NB4 (cell line): ENCODE results near the gene CYB561D2.

Source experiments
- POLR2A ChIP-seq: IDR thresholded peaks from 2 replicates; pipeline ENCODE4 v1.6.1; 2011; ENCODE audit warnings: mild to moderate bottlenecking; ENCODE audit not compliant: insufficient read length; ENCODE audit errors: extremely low read depth
- TF ChIP-seq, protein P1 (sequence below): IDR thresholded peaks from one replicate; pipeline ENCODE4 v1.5.1; 2012; ENCODE audit warnings: low read depth, low read length
- TF ChIP-seq, protein P2 (sequence below): IDR thresholded peaks from 2 replicates; pipeline ENCODE4 v1.6.1; 2011; ENCODE audit warnings: low read depth, low read length

DNA sequence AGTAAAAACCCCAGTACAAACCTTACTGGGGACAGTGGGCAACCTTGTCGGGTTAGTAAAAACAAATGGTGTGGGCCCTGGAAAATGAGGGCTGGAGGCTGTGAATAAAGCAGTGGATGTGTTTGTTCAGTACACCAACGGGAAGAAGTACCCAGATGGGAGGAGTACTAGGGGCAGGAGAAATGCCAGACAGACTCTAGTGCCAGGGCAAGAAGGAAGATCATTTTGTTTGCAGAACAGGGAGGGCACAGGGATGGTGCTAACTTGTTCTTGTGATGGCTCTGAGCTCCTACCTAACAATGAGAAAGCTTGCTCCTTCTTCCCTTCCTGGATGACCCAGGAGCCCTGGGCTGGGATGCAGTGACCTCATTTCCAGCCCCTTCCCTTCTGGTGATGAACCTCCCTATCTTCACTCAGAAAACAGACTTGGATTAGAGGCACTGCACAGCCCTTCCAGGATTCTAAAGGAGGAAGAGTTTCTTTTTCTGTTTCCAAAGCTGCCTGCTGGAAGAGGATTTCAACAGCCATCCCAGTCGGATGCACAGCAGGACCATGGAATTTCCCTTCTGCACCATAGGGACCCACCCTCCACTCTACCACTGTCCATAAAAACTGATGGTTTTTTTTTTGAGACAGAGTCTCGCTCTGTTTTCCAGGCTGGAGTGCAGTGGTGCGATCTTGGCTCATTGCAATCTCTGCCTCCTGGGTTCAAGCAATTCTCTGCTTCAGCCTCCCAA is 16.2 kb upstream of the CYB561D2 start:
- TF ChIP-seq, protein P1, sequence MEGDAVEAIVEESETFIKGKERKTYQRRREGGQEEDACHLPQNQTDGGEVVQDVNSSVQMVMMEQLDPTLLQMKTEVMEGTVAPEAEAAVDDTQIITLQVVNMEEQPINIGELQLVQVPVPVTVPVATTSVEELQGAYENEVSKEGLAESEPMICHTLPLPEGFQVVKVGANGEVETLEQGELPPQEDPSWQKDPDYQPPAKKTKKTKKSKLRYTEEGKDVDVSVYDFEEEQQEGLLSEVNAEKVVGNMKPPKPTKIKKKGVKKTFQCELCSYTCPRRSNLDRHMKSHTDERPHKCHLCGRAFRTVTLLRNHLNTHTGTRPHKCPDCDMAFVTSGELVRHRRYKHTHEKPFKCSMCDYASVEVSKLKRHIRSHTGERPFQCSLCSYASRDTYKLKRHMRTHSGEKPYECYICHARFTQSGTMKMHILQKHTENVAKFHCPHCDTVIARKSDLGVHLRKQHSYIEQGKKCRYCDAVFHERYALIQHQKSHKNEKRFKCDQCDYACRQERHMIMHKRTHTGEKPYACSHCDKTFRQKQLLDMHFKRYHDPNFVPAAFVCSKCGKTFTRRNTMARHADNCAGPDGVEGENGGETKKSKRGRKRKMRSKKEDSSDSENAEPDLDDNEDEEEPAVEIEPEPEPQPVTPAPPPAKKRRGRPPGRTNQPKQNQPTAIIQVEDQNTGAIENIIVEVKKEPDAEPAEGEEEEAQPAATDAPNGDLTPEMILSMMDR = no peak
- no peak for TF ChIP-seq POLR2A
- TF ChIP-seq, protein P2, sequence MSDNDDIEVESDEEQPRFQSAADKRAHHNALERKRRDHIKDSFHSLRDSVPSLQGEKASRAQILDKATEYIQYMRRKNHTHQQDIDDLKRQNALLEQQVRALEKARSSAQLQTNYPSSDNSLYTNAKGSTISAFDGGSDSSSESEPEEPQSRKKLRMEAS = no peak
